PC-3 (cell line): ENCODE measurements around the gene FPR2. TPM values are rescaled to one million over a fixed set of nuclear protein-coding genes. Genes with fewer than 3 reads are reported as not detected.

ENCODE experiments used
- ATAC-seq: fragments of 200-7000 bp; cut with Tn5 transposase; 2 replicates; pipeline ENCODE4 v1.9.1; 2020; ENCODE audit warnings: mild to moderate bottlenecking, moderate library complexity
- Bru-seq: library from RNA; stranded (reverse); fragments of 400-500 nt; gene quantifications from one replicate; lab custom pipeline; 2021; lab: Mats Ljungman, UMichigan
- BruChase-seq, 2 experiments: library from RNA; stranded (reverse); fragments of 400-500 nt; gene quantifications; one replicate each; lab custom pipeline; 2021; lab: Mats Ljungman, UMichigan
- BruUV-seq: library from RNA; stranded (reverse); fragments of 400-500 nt; replicated peaks from 2 replicates; lab custom pipeline; 2021; lab: Mats Ljungman, UMichigan
- CTCF ChIA-PET: fragments of 300-600 bp; sonication (Branson Sonifier 250); formaldehyde crosslinking; loops from one replicate; lab custom pipeline; 2022; ENCODE audit warnings: antibody characterized with exemption; lab: Charles Lee
- POLR2A ChIA-PET: fragments of 300-600 bp; sonication (Branson Sonifier 250); formaldehyde crosslinking; loops from one replicate; lab custom pipeline; 2022; ENCODE audit warnings: antibody characterized with exemption; ENCODE audit not compliant: unreplicated experiment; lab: Charles Lee
- DNase-seq: peaks from one replicate; pipeline ENCODE4 v3.0.0-alpha.2; 2015
- H2AFZ ChIP-seq: fragments of 300-600 bp; sonication (generic); 2 replicates; pipeline ENCODE4 v1.6.0; 2016; ENCODE audit warnings: antibody characterized with exemption, low read length
- H3F3A ChIP-seq: fragments of 300-600 bp; sonication (generic); one replicate; pipeline ENCODE4 v1.6.0; 2017; ENCODE audit warnings: antibody characterized with exemption, low read length, control low read depth, mild to moderate bottlenecking; ENCODE audit not compliant: unreplicated experiment
- H3K27ac ChIP-seq: fragments of 300-600 bp; sonication (generic); 2 replicates; pipeline ENCODE4 v1.5.1; 2016; ENCODE audit warnings: mild to moderate bottlenecking, low read length
- H3K27me3 ChIP-seq: fragments of 300-600 bp; sonication (generic); 2 replicates; pipeline ENCODE4 v1.6.1; 2016; ENCODE audit warnings: low read length, mixed read lengths
- H3K36me3 ChIP-seq: fragments of 300-600 bp; sonication (generic); 2 replicates; pipeline ENCODE4 v1.6.1; 2016; ENCODE audit warnings: low read depth, mixed run types, low read length, mixed read lengths
- H3K4me1 ChIP-seq: fragments of 300-600 bp; sonication (generic); 2 replicates; pipeline ENCODE4 v1.5.1; 2016; ENCODE audit warnings: low read length; ENCODE audit not compliant: insufficient read depth
- H3K4me2 ChIP-seq: fragments of 300-600 bp; sonication (generic); 2 replicates; pipeline ENCODE4 v1.6.0; 2016; ENCODE audit warnings: low read length
- H3K4me3 ChIP-seq: fragments of 300-600 bp; sonication (generic); 2 replicates; pipeline ENCODE4 v1.5.1; 2016; ENCODE audit warnings: mild to moderate bottlenecking, low read length, mixed read lengths
- H3K79me2 ChIP-seq: fragments of 300-600 bp; sonication (generic); 2 replicates; pipeline ENCODE4 v1.6.1; 2017; ENCODE audit warnings: low read length, mixed read lengths
- H3K9ac ChIP-seq: fragments of 300-600 bp; sonication (generic); 2 replicates; pipeline ENCODE4 v1.6.0; 2016; ENCODE audit warnings: mild to moderate bottlenecking, low read length
- H3K9me2 ChIP-seq: fragments of 300-600 bp; sonication (generic); replicated peaks from 2 replicates; pipeline ENCODE4 v1.6.1; 2016; ENCODE audit warnings: mixed run types, low read length, mixed read lengths
- H3K9me3 ChIP-seq: fragments of 300-600 bp; sonication (generic); 2 replicates; pipeline ENCODE4 v1.6.1; 2016; ENCODE audit warnings: low read length, mixed read lengths
- H4K20me1 ChIP-seq: fragments of 300-600 bp; sonication (generic); 2 replicates; pipeline ENCODE4 v1.6.1; 2016; ENCODE audit warnings: low read length, mixed read lengths
- EZH2 ChIP-seq: fragments of 300-600 bp; sonication (generic); IDR thresholded peaks from one replicate; pipeline ENCODE4 v1.6.1; 2017; ENCODE audit warnings: antibody characterized with exemption, mild to moderate bottlenecking, low read length; ENCODE audit not compliant: unreplicated experiment
- EZH2phosphoT487 ChIP-seq: fragments of 300-600 bp; sonication (generic); IDR thresholded peaks from 2 replicates; pipeline ENCODE4 v1.6.1; 2018; ENCODE audit warnings: mild to moderate bottlenecking, antibody characterized with exemption, low read length, borderline replicate concordance
- intact Hi-C: fragments of 100-400 bp; cut with micrococcal nuclease; formaldehyde crosslinking; loops from 2 replicates; pipeline ENCODE4 v1.9.0; 2023
- long read RNA-seq: library from polyadenylated mRNA; unstranded; transcript quantifications from one replicate; pipeline ENCODE4 v2.0.0, GENCODE V29; 2021; ENCODE audit not compliant: unreplicated experiment
- total RNA-seq: library from RNA; depleted of rRNA; stranded (reverse); fragments of >200 nt; gene quantifications from 2 replicates; pipeline ENCODE4 v1.2.3, GENCODE V29; 2014; rRNA removed
- TF ChIP-seq, protein P1 (sequence below): fragments of 300-600 bp; sonication (generic); conservative IDR thresholded peaks from 2 replicates; pipeline ENCODE4 v1.5.1; 2017; ENCODE audit warnings: antibody characterized with exemption, low read depth, mild to moderate bottlenecking, low read length

The FPR2 gene, protein sequence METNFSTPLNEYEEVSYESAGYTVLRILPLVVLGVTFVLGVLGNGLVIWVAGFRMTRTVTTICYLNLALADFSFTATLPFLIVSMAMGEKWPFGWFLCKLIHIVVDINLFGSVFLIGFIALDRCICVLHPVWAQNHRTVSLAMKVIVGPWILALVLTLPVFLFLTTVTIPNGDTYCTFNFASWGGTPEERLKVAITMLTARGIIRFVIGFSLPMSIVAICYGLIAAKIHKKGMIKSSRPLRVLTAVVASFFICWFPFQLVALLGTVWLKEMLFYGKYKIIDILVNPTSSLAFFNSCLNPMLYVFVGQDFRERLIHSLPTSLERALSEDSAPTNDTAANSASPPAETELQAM
- total RNA-seq (not detected in 2 replicates), Bru-seq, nascent RNA (not detected), BruChase-seq, experiment 1, labeled RNA remaining after a 6-hour chase (not detected), BruChase-seq, experiment 2, labeled RNA remaining after a 2-hour chase (not detected)
- long read RNA-seq: 0 reads

DNA sequence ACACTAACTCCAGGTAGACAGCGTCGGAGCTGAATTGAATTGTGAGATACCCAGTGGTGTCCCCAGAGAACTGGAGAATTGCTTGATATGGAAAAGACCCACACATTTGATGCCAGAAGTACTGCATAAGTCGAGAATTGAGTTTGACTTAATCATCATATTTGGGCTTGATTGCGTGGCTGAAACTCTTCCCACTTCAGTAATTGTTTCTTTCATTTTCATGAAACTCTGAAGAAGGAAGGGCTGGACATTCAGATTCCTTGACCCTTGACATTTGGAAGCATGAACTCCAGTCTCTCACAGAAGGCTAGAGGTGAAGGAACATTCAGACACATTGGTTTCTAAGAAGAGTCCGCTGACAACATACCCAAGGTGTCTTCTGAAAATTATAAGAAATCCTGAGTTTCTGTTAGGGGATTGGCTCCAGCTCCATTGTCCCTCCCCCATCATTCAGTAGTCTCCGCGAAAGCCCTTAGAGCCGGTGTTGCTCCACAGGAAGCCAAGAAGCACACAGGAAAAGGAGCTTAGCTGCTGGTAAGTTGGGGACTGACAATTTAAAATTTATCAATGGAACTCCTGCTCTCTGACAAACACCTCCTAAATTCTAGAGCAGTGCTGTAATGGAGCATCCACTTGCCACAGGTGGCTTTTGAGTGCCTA lies at the start of gene FPR2:
Gene FPR2, plus strand, starts transcription at position 484 of the 660 bp plus-strand sequence. CDS start 7,479 bp downstream, outside the sequence.
- POLR2A ChIA-PET: no interaction called here

DNA sequence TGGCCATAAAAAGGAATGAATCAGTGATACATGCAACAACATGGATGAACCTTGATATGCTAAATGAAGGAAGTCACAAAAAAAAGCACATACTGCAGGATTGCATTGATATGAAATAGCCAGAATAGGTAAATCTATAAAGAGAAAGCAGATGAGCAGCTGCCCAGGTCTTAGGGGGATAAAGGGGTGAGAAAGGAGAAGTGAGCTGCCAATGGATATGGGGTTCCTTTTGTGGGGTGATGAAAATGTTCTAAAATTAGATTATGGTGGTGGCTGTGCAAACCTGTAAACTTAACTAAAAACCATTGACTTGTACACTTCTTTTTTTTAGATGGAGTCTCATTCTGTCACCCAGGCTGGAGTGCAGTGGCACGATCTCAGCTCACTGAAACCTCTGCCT lies 49.3 kb upstream of the FPR2 start:
- H3K4me2 ChIP-seq: no peak overlapping the region
- no peaks in the 10 kb centered on the region; the same call in 1 of the 2 replicates for H3K36me3 ChIP-seq
- ChIA-PET CTCF (no interaction called here), POLR2A (no interaction called here)
- H3K9ac ChIP-seq: no peak overlapping the region
- no peaks in the 10 kb centered on the region for H4K20me1 ChIP-seq
- intact Hi-C loops: loop anchor here (1.0 to 5.0 kb wide), 3 partner anchors 67 to 526 kb away; no protein-coding TSS in a partner anchor
- H3K4me3 ChIP-seq: no peak overlapping the region
- no peak for TF ChIP-seq EZH2phosphoT487
- ATAC-seq (no peak), DNase-seq (no peak)
- H3K9me3 ChIP-seq: no peaks in the 10 kb centered on the region
- BruUV-seq: no TSS peak
- H2AFZ ChIP-seq: no peak overlapping the region
- H3K27me3 ChIP-seq: peaks cover 3% of the 10 kb centered on the region; the same call in 1 of the 2 replicates
- H3K4me1 ChIP-seq: no peaks in the 10 kb centered on the region
- no peaks in the 10 kb centered on the region for H3K9me2 ChIP-seq
- no peaks in the 10 kb centered on the region for H3F3A ChIP-seq
- H3K79me2 ChIP-seq: no peaks in the 10 kb centered on the region
- H3K27ac ChIP-seq: no peak overlapping the region

More for the DNA sequence above, at the start of gene FPR2:
- no peak within 1 kb of the TSS for H2AFZ ChIP-seq
- TF ChIP-seq EZH2phosphoT487: no peak
- no peak for TF ChIP-seq EZH2
- TF ChIP-seq, protein P1, sequence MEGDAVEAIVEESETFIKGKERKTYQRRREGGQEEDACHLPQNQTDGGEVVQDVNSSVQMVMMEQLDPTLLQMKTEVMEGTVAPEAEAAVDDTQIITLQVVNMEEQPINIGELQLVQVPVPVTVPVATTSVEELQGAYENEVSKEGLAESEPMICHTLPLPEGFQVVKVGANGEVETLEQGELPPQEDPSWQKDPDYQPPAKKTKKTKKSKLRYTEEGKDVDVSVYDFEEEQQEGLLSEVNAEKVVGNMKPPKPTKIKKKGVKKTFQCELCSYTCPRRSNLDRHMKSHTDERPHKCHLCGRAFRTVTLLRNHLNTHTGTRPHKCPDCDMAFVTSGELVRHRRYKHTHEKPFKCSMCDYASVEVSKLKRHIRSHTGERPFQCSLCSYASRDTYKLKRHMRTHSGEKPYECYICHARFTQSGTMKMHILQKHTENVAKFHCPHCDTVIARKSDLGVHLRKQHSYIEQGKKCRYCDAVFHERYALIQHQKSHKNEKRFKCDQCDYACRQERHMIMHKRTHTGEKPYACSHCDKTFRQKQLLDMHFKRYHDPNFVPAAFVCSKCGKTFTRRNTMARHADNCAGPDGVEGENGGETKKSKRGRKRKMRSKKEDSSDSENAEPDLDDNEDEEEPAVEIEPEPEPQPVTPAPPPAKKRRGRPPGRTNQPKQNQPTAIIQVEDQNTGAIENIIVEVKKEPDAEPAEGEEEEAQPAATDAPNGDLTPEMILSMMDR: no peak
- H4K20me1 ChIP-seq: no peaks in the 10 kb centered on the region
- H3F3A ChIP-seq: no peaks in the 10 kb centered on the region
- peaks cover 34% of the 10 kb centered on the region for H3K27me3 ChIP-seq
- no peaks in the 10 kb centered on the region for H3K9me2 ChIP-seq
- no peaks in the 10 kb centered on the region for H3K9me3 ChIP-seq
- H3K4me1 ChIP-seq: no peaks in the 10 kb centered on the region
- no peaks in the 10 kb centered on the region for H3K79me2 ChIP-seq
- intact Hi-C loops: no loop called here
- BruUV-seq: no TSS peak
- ATAC-seq (no peak), DNase-seq (no peak)
- no peak within 1 kb of the TSS for H3K9ac ChIP-seq
- H3K36me3 ChIP-seq: no peaks in the 10 kb centered on the region
- no peak within 1 kb of the TSS for H3K4me3 ChIP-seq
- CTCF ChIA-PET: no interaction called here
- no peak within 1 kb of the TSS for H3K4me2 ChIP-seq
- H3K27ac ChIP-seq: no peak within 1 kb of the TSS

DNA sequence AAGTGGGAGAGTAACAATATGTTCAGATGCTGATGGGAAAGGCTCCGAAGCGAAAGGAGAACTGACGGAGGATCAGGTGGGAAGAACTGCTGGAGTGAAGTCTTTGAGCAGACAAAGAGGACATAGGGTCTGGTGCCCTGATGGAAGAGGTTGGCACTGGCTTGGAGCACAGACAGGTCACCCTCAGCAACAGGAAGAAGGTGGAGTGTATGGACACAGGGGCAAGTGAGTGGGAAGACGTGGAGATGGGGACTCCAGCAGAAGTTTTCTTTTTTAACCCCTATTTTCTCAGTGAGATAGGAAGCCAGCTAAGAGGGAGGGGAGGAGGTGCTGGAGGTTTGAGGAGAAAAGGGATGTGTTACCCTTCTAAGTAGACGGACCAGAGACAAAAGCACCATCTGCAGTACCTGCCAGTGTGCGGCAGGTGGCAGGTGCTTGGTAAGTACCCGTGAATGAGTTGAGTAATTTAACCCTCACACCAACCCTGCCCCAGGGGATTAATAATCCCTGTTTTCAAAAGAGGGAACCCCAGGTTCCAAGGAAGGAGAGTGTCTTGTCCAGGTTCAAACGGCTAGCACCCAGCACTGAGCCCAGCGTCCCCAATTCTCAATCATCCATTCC lies 48.4 kb upstream of the FPR2 start:
- H2AFZ ChIP-seq: no peak overlapping the region
- BruUV-seq: no TSS peak
- TF ChIP-seq EZH2 (no peak), EZH2phosphoT487 (no peak)
- TF ChIP-seq, protein P1: peak; percentile 90
- DNase-seq (peak; percentile 85), ATAC-seq (peak; percentile 76)
- ChIA-PET POLR2A (no interaction called here), CTCF (interaction anchor here (0.6 kb wide), 1 partner anchor 164 kb away, joined by 3 read pairs; no protein-coding TSS in a partner anchor)
- no peak overlapping the region for H3K27ac ChIP-seq
- no peaks in the 10 kb centered on the region for H3K9me2 ChIP-seq
- no peaks in the 10 kb centered on the region for H3K79me2 ChIP-seq
- H3K9ac ChIP-seq: no peak overlapping the region
- H3K4me2 ChIP-seq: no peak overlapping the region
- H3K27me3 ChIP-seq: peaks cover 3% of the 10 kb centered on the region; the same call in 1 of the 2 replicates
- no peaks in the 10 kb centered on the region for H3F3A ChIP-seq
- H4K20me1 ChIP-seq: no peaks in the 10 kb centered on the region
- H3K4me3 ChIP-seq: no peak overlapping the region
- H3K4me1 ChIP-seq: no peaks in the 10 kb centered on the region
- no peaks in the 10 kb centered on the region for H3K36me3 ChIP-seq
- H3K9me3 ChIP-seq: no peaks in the 10 kb centered on the region
- intact Hi-C loops: loop anchor here (1.0 to 5.0 kb wide), 3 partner anchors 66 to 525 kb away; no protein-coding TSS in a partner anchor
